ENCODE results near the gene PCED1A. TPM values are rescaled to one million over a fixed set of nuclear protein-coding genes. Genes with fewer than 3 reads are reported as not detected.

Gene PCED1A
- total and polyA plus RNA-seq, 2 of the 13 experiments (the other 11 are each of a cell fraction or from before 2014, with no cell fraction given) = 40.1 to 84.2 TPM

- TF ChIP-seq ZNF704 (CRISPR knock-in tag; IDR thresholded peaks at IDR 0.05; ENCODE audit: borderline replicate concordance) (peak; percentile 91), ZNF775 (CRISPR knock-in tag; IDR thresholded peaks at IDR 0.05; ENCODE audit: borderline replicate concordance) (peak; percentile 52; the same call in 1 of the 2 replicates), ZNF101 (CRISPR knock-in tag; IDR thresholded peaks at IDR 0.05; ENCODE audit: borderline replicate concordance, low read depth) (peak; percentile 67; the same call in 1 of the 2 replicates), GZF1 (CRISPR knock-in tag; IDR thresholded peaks at IDR 0.05) (peak; percentile 90), HNRNPL (IDR thresholded peaks at IDR 0.05; ENCODE audit: low read depth, low read length) (no peak), HNRNPH1 (optimal IDR thresholded peaks at IDR 0.05; ENCODE audit: low read depth, low read length) (no peak), PAWR (CRISPR knock-in tag; IDR thresholded peaks at IDR 0.05; ENCODE audit: borderline replicate concordance) (peak; percentile 95; the same call in 1 of the 2 replicates), HOXA3 (CRISPR knock-in tag; IDR thresholded peaks at IDR 0.05) (peak; percentile 100), AKNA (CRISPR knock-in tag; IDR thresholded peaks at IDR 0.05; ENCODE audit: borderline replicate concordance) (peak; percentile 98), EZH2 (conservative IDR thresholded peaks at IDR 0.05; ENCODE audit: low read depth, low read length) (no peak), ZNF580 (CRISPR knock-in tag; IDR thresholded peaks at IDR 0.05; ENCODE audit: borderline replicate concordance, low read depth) (peak; percentile 94), ZSCAN25 (CRISPR knock-in tag; IDR thresholded peaks at IDR 0.05) (peak; percentile 76), AGO2 (optimal IDR thresholded peaks at IDR 0.05; ENCODE audit: low read depth, low read length) (peak; percentile 94), POLR2AphosphoS2 (IDR thresholded peaks at IDR 0.05; ENCODE audit: low read depth, low read length) (no peak), RCOR2 (CRISPR knock-in tag; IDR thresholded peaks at IDR 0.05) (peak; percentile 73; the same call in 1 of the 2 replicates), ZNF484 (CRISPR knock-in tag; IDR thresholded peaks at IDR 0.05; ENCODE audit: borderline replicate concordance, low read depth) (peak; percentile 81; the same call in 1 of the 2 replicates), ZNF546 (CRISPR knock-in tag; conservative IDR thresholded peaks at IDR 0.05) (peak; percentile 99), ZNF740 (CRISPR knock-in tag; IDR thresholded peaks at IDR 0.05) (peak; percentile 56), DR1 (CRISPR knock-in tag; IDR thresholded peaks at IDR 0.05) (peak; percentile 72; the same call in 1 of the 2 replicates), AHR (CRISPR knock-in tag; IDR thresholded peaks at IDR 0.05) (peak; percentile 91; the same call in 1 of the 2 replicates)
Observed at GRCh38 chr20:2840138-2840966, at the start of gene PCED1A, which contains the start of gene VPS16 (continued).

Data from HepG2 (cell line).